Lung (tissue), 12 donors: ENCODE results near the gene PDXK. TPM values are rescaled to one million over a fixed set of nuclear protein-coding genes. Genes with fewer than 3 reads are reported as not detected.

ENCODE experiments used
- ATAC-seq: fragments of 200-7000 bp; cut with Tn5 transposase; one replicate; pipeline ENCODE4 v1.9.1; 2020; ENCODE audit warnings: moderate number of reproducible peaks; ENCODE audit not compliant: insufficient read depth, low FRiP score
- DNase-seq, 3 donors: peaks; one replicate each; pipeline ENCODE4 v3.0.0-alpha.2; 2013 to 2017
- H3K27ac ChIP-seq, 2 donors: one replicate each; pipeline ENCODE4 v1.5.1; 2013; ENCODE audit warnings: mild to moderate bottlenecking in 2 of 2, moderate library complexity in 2 of 2, control low read depth in 1 of 2, inconsistent platforms in 1 of 2, low read depth in 1 of 2, low read length in 1 of 2
- H3K27me3 ChIP-seq, 3 donors: one replicate each; pipeline ENCODE4 v1.5.1; 2013; ENCODE audit warnings: low read length in 2 of 3; ENCODE audit not compliant: control insufficient read depth in 3 of 3, insufficient read depth in 3 of 3
- H3K36me3 ChIP-seq, 4 donors: one replicate each; pipeline ENCODE4 v1.5.1; 2013; ENCODE audit warnings: low read length in 4 of 4, mild to moderate bottlenecking in 1 of 4, moderate library complexity in 1 of 4; ENCODE audit not compliant: control insufficient read depth in 4 of 4, insufficient read depth in 4 of 4
- H3K4me1 ChIP-seq, 5 donors: one replicate each; pipeline ENCODE4 v1.5.1; 2013; ENCODE audit warnings: low read length in 5 of 5, mild to moderate bottlenecking in 2 of 5, moderate library complexity in 1 of 5; ENCODE audit not compliant: control insufficient read depth in 5 of 5, insufficient read depth in 5 of 5
- H3K4me3 ChIP-seq: one replicate; pipeline ENCODE4 v1.5.1; 2013; ENCODE audit warnings: mild to moderate bottlenecking, control low read depth, moderate library complexity
- H3K9ac ChIP-seq, 2 donors: one replicate each; pipeline ENCODE4 v1.5.1; 2013; ENCODE audit warnings: low read length in 2 of 2, control low read depth in 1 of 2; ENCODE audit not compliant: insufficient read depth in 1 of 2
- H3K9me3 ChIP-seq, 4 donors: one replicate each; pipeline ENCODE4 v1.5.1; 2013; ENCODE audit warnings: low read length in 3 of 4, mild to moderate bottlenecking in 1 of 4, moderate library complexity in 1 of 4; ENCODE audit not compliant: control insufficient read depth in 4 of 4, insufficient read depth in 3 of 4
- CTCF ChIP-seq: IDR thresholded peaks from 2 replicates; pipeline ENCODE4 v1.5.1; 2012; ENCODE audit warnings: mild to moderate bottlenecking; ENCODE audit errors: control extremely low read depth, extremely low read depth
- WGBS, 2 donors: extraction: QIAGEN DNeasy Blood & Tissue Kit; methylation state at CpG; one replicate each; pipeline ENCODE4 v1.1.7; 2013; 5-methylcytosine and 5-hydroxymethylcytosine counted together
- polyA plus RNA-seq, 2 donors: library from polyadenylated mRNA; stranded (reverse); fragments of 200-250 nt; gene quantifications; one replicate each; pipeline ENCODE4 v1.2.1, GENCODE V29; 2013
- total RNA-seq, 2 donors: library from RNA; depleted of rRNA in 1 of 2; stranded (reverse); fragments of >200 nt in 1 of 2; gene quantifications; one replicate each; pipeline ENCODE4 v1.2.1, GENCODE V29; 2014 to 2021
- donor health status: control.
- donor health status: control.
- donor health status: Bipolar disorder and iron deficiency.
- donor health status: healthy.
- donor health status: DM: yes; HTN: yes; CAD: no.

PDXK gene
- total and polyA plus RNA-seq, 4 donors = 62.7 to 276 (median 157) TPM

GRCh38 chr21:43748622-43749021 is 29.7 kb downstream of the PDXK start:
- Histone ChIP-seq H3K27me3 (no peaks in the 10 kb centered on the region), H3K4me3 (no peak overlapping the region), H3K4me1 (no peaks in the 10 kb centered on the region), H3K9me3 (no peaks in the 10 kb centered on the region), H3K9ac (no peak overlapping the region), H3K27ac (no peak overlapping the region), H3K36me3 (peaks cover 0 to 82% (median 6%) of the 10 kb centered on the region in 4 donors)
- DNase-seq = no peak
- no peak for ATAC-seq
- WGBS, 2 donors = 96 to 97% methylated on average over 17 of the region's 17 CpGs
- no peak for TF ChIP-seq CTCF

GRCh38 chr21:43749651-43750262 is 30.8 kb downstream of the PDXK start:
- Histone ChIP-seq H3K36me3 (peaks cover 0 to 82% (median 9%) of the 10 kb centered on the region in 4 donors), H3K9ac (no peak overlapping the region), H3K9me3 (no peaks in the 10 kb centered on the region), H3K27me3 (no peaks in the 10 kb centered on the region), H3K27ac (no peak overlapping the region), H3K4me3 (no peak overlapping the region), H3K4me1 (no peaks in the 10 kb centered on the region)
- DNase-seq = no peak
- WGBS, 2 donors = 78 to 86% methylated on average over 17 to 18 of the region's 18 CpGs
- no peak for ATAC-seq
- TF ChIP-seq CTCF = no peak

GRCh38 chr21:43750339-43751033 is 31.6 kb downstream of the PDXK start:
- no peak overlapping the region for H3K27ac ChIP-seq
- H3K4me1 ChIP-seq = no peaks in the 10 kb centered on the region
- no peaks in the 10 kb centered on the region for H3K27me3 ChIP-seq
- no peak overlapping the region for H3K9ac ChIP-seq
- DNase-seq (no peak), ATAC-seq (no peak)
- TF ChIP-seq CTCF = no peak
- no peaks in the 10 kb centered on the region for H3K9me3 ChIP-seq
- no peak overlapping the region for H3K4me3 ChIP-seq
- peaks cover 0 to 81% (median 12%) of the 10 kb centered on the region in 4 donors for H3K36me3 ChIP-seq
- 89 to 92% methylated on average over 28 of the region's 28 CpGs for WGBS, 2 donors
